GM12878 (cell line): ENCODE results near the gene PSMB8. TPM values are rescaled to one million over a fixed set of nuclear protein-coding genes. Genes with fewer than 3 reads are reported as not detected.

ENCODE experiments used
- ATAC-seq: fragments of 200-7000 bp; cut with Tn5 transposase; 3 replicates; pipeline ENCODE4 v1.9.1; 2020; ENCODE audit warnings: mild to moderate bottlenecking, moderate library complexity
- BruUV-seq: library from RNA; stranded (reverse); fragments of 400-500 nt; replicated peaks from 2 replicates; lab custom pipeline; 2021; lab: Mats Ljungman, UMichigan
- CTCF ChIA-PET: fragments of 300-600 bp; sonication (Branson Sonifier 250); formaldehyde crosslinking; extraction: SDS; loops from one replicate; lab custom pipeline; 2021; ENCODE audit warnings: inconsistent platforms; lab: Yijun Ruan, JAX
- POLR2A ChIA-PET: fragments of 350-600 bp; formaldehyde crosslinking; extraction: SDS; loops from one replicate; lab custom pipeline; 2021; ENCODE audit warnings: inconsistent platforms; lab: Charles Lee
- RAD21 ChIA-PET: fragments of 300-600 bp; sonication (Branson Sonifier 250); formaldehyde crosslinking; loops from one replicate; lab custom pipeline; 2023; ENCODE audit warnings: antibody characterized with exemption; ENCODE audit not compliant: unreplicated experiment; lab: Charles Lee
- SMC1A ChIA-PET: fragments of 300-600 bp; sonication (Branson Sonifier 250); formaldehyde crosslinking; loops from one replicate; lab custom pipeline; 2023; ENCODE audit not compliant: unreplicated experiment, uncharacterized antibody; lab: Charles Lee
- DNase-seq: peaks from one replicate; pipeline ENCODE4 v3.0.0-alpha.2; 2011; ENCODE audit warnings: low read depth, low spot score
- FAIRE-seq: peaks from 3 replicates; lab custom pipeline; 2011; peaks lifted over from hg19 to GRCh38; lab: Jason Lieb, UNC
- H2AFZ ChIP-seq: 2 replicates; pipeline ENCODE4 v1.6.0; 2011; ENCODE audit warnings: low read depth, low read length, control low read depth; ENCODE audit not compliant: control insufficient read depth
- H3K27ac ChIP-seq: 2 replicates; pipeline ENCODE4 v1.5.1; 2011; ENCODE audit warnings: control low read depth; ENCODE audit not compliant: control insufficient read depth, insufficient read depth
- H3K27me3 ChIP-seq, 2 experiments: replicated peaks in 1 of 2; 2 replicates each; pipeline versions ENCODE4 v1.6.0 to v1.6.1; 2011; ENCODE audit warnings: low read length in 1 of 2; ENCODE audit not compliant: control insufficient read depth in 2 of 2, insufficient read depth in 2 of 2
- H3K36me3 ChIP-seq, 2 experiments: 2 replicates each; pipeline ENCODE4 v1.5.1; 2011; ENCODE audit warnings: low read length in 1 of 2; ENCODE audit not compliant: control insufficient read depth in 2 of 2, insufficient read depth in 2 of 2
- H3K4me1 ChIP-seq: 2 replicates; pipeline ENCODE4 v1.6.1; 2011; ENCODE audit warnings: mild to moderate bottlenecking, low read length, moderate library complexity, mixed read lengths; ENCODE audit not compliant: control insufficient read depth, insufficient read depth
- H3K4me2 ChIP-seq: 2 replicates; pipeline ENCODE4 v1.6.0; 2011; ENCODE audit warnings: control low read depth; ENCODE audit not compliant: control insufficient read depth, insufficient read depth
- H3K4me3 ChIP-seq: fragments of 200-600 bp; sonication (generic); 2 replicates; pipeline ENCODE4 v1.5.1; 2016
- H3K79me2 ChIP-seq: 2 replicates; pipeline ENCODE4 v1.6.0; 2011; ENCODE audit warnings: low read length; ENCODE audit not compliant: control insufficient read depth, insufficient read depth
- H3K9ac ChIP-seq: 2 replicates; pipeline ENCODE4 v1.8.0; 2011; ENCODE audit warnings: low read length, control low read depth, mixed read lengths; ENCODE audit not compliant: control insufficient read depth, insufficient read depth
- H3K9me3 ChIP-seq: replicated peaks from 3 replicates; pipeline ENCODE4 v1.5.1; 2011; ENCODE audit warnings: mild to moderate bottlenecking, low read length; ENCODE audit not compliant: control insufficient read depth, insufficient read depth
- H4K20me1 ChIP-seq: 2 replicates; pipeline ENCODE4 v1.6.0; 2011; ENCODE audit not compliant: control insufficient read depth, insufficient read depth
- ETV6 ChIP-seq, 2 experiments: fragments of 450-650 bp in 1 of 2; IDR thresholded peaks in 1 of 2; conservative IDR thresholded peaks in 1 of 2; 2 replicates each; pipeline ENCODE4 v1.6.1; 2014; ENCODE audit warnings: antibody characterized with exemption in 1 of 2, borderline replicate concordance in 1 of 2, low read depth in 1 of 2, mild to moderate bottlenecking in 1 of 2, moderate library complexity in 1 of 2
- WGBS: methylation state at CpG from one replicate; pipeline ENCODE4 v1.1.6; 2016; ENCODE audit warnings: low lambda C conversion rate; ENCODE audit not compliant: insufficient replicate concordance, insufficient coverage; ENCODE audit errors: missing lambda C conversion rate; 5-methylcytosine and 5-hydroxymethylcytosine counted together
- in situ Hi-C: fragments of 300-500 bp; cut with MboI; formaldehyde crosslinking; loops from 9 replicates; pipeline ENCODE4 v1.14.3; 2018; ENCODE audit warnings: mixed read lengths
- intact Hi-C: fragments of 100-400 bp; cut with micrococcal nuclease; formaldehyde crosslinking; loops from one replicate; pipeline ENCODE4 v1.14.2; 2022; ENCODE audit not compliant: unreplicated experiment
- polyA plus RNA-seq, 11 experiments: library from polyadenylated mRNA; depleted of rRNA in 4 of 11; unstranded in 6 of 11; stranded (reverse) in 5 of 11; fragments of >200 nt; fragmentation: Nextera tagmentation in 4 of 11; fragmentation: Illumina TruSeq in 1 of 11; extraction: Ambion mirVana in 4 of 11; extraction: Trizol in 1 of 11; gene quantifications; 1 replicate in 1 of 11; 2 replicates in 10 of 11; pipeline versions ENCODE4 v1.2.1 to v1.2.3, GENCODE V29; 2011 to 2016; ENCODE audit warnings: inconsistent platforms in 2 of 11, missing spikeins in 2 of 11, low read depth in 1 of 11
- total RNA-seq, 4 experiments: library from RNA; depleted of rRNA in 3 of 4; stranded (reverse); fragments of >200 nt in 3 of 4; fragmentation: Illumina TruSeq in 1 of 4; extraction: Trizol in 1 of 4; gene quantifications; 2 replicates each; pipeline versions ENCODE4 v1.2.1 to v1.2.3, GENCODE V29; 2013 to 2021
- TF ChIP-seq, protein P1 (sequence below): fragments of 450-650 bp; IDR thresholded peaks from 2 replicates; pipeline ENCODE4 v1.6.1; 2017; ENCODE audit warnings: mild to moderate bottlenecking
- TF ChIP-seq, protein P2 (sequence below), 3 experiments: IDR thresholded peaks in 2 of 3; conservative IDR thresholded peaks in 1 of 3; 2 replicates each; pipeline ENCODE4 v1.5.1; 2011; ENCODE audit warnings: low read depth in 3 of 3, low read length in 3 of 3, mild to moderate bottlenecking in 3 of 3, control low read depth in 2 of 3, moderate library complexity in 2 of 3, inconsistent platforms in 1 of 3, mixed read lengths in 1 of 3; ENCODE audit not compliant: control insufficient read depth in 2 of 3, insufficient read depth in 1 of 3; ENCODE audit errors: extremely low read depth in 1 of 3

PSMB8 gene
- total and polyA plus RNA-seq, 10 of the 15 experiments (the other 5 are each of a cell fraction or from before 2014, with no cell fraction given), result 304 to 557 (median 379) TPM

DNA sequence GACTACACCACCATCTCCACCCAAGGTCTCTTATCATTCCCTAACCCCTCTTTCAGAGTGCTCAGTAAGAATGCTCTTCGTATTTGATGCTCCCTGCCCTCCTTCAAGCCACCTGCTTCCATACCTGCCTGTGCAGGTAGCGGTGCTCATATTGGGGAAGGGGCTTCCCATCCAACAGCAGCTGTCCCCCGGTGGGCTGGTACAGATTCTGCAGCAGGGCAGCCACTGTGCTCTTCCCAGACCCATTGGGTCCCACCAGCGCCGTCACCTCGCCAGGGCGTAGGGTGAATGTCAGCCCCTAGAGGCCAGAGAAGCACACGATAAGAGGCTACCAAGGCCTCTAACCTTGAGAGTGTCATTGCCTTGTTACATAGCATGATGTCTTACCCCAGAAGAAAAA lies 3.9 kb upstream of the PSMB8 start:
- intact Hi-C loops, result no loop called here
- no peak overlapping the region for H3K27ac ChIP-seq
- no peaks in the 10 kb centered on the region for H3K27me3 ChIP-seq
- BruUV-seq, result no TSS peak
- DNase-seq, result no peak
- TF ChIP-seq ETV6 (conservative IDR thresholded peaks at IDR 0.05 in 1 of 2, IDR thresholded peaks at IDR 0.05 in 1 of 2; ENCODE audit: borderline replicate concordance in 1 of 2, low read depth in 1 of 2), result no peak
- TF ChIP-seq, protein P1, sequence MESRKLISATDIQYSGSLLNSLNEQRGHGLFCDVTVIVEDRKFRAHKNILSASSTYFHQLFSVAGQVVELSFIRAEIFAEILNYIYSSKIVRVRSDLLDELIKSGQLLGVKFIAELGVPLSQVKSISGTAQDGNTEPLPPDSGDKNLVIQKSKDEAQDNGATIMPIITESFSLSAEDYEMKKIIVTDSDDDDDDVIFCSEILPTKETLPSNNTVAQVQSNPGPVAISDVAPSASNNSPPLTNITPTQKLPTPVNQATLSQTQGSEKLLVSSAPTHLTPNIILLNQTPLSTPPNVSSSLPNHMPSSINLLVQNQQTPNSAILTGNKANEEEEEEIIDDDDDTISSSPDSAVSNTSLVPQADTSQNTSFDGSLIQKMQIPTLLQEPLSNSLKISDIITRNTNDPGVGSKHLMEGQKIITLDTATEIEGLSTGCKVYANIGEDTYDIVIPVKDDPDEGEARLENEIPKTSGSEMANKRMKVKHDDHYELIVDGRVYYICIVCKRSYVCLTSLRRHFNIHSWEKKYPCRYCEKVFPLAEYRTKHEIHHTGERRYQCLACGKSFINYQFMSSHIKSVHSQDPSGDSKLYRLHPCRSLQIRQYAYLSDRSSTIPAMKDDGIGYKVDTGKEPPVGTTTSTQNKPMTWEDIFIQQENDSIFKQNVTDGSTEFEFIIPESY, result peak; percentile 71; the same call in 1 of the 2 replicates
- TF ChIP-seq, protein P2, sequence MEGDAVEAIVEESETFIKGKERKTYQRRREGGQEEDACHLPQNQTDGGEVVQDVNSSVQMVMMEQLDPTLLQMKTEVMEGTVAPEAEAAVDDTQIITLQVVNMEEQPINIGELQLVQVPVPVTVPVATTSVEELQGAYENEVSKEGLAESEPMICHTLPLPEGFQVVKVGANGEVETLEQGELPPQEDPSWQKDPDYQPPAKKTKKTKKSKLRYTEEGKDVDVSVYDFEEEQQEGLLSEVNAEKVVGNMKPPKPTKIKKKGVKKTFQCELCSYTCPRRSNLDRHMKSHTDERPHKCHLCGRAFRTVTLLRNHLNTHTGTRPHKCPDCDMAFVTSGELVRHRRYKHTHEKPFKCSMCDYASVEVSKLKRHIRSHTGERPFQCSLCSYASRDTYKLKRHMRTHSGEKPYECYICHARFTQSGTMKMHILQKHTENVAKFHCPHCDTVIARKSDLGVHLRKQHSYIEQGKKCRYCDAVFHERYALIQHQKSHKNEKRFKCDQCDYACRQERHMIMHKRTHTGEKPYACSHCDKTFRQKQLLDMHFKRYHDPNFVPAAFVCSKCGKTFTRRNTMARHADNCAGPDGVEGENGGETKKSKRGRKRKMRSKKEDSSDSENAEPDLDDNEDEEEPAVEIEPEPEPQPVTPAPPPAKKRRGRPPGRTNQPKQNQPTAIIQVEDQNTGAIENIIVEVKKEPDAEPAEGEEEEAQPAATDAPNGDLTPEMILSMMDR (IDR thresholded peaks at IDR 0.05 in 2 of 3, conservative IDR thresholded peaks at IDR 0.05 in 1 of 3; ENCODE audit: control insufficient read depth in 2 of 3, extremely low read depth in 1 of 3, insufficient read depth in 1 of 3, low read depth in 3 of 3, low read length in 3 of 3), result 0 out of 6 replicates have a peak, but pooled peaks of 1 of the 3 experiments have one; percentile 18
- FAIRE-seq, result no peak
- no peak overlapping the region for H2AFZ ChIP-seq
- POLR2A ChIA-PET, result interaction anchor here (0.6 kb wide), 1 partner anchor 1039 kb away, joined by 3 read pairs; no protein-coding TSS in a partner anchor
- H3K4me2 ChIP-seq, result peak overlapping the region; percentile 99
- H3K79me2 ChIP-seq, result peaks cover 93% of the 10 kb centered on the region
- no peak overlapping the region for H3K9ac ChIP-seq
- no peaks in the 10 kb centered on the region; the same call in 1 of the 2 replicates for H4K20me1 ChIP-seq
- H3K4me1 ChIP-seq, result peaks cover 56% of the 10 kb centered on the region
- H3K9me3 ChIP-seq, result no peaks in the 10 kb centered on the region
- no peak for ATAC-seq
- CTCF ChIA-PET, result no interaction called here
- peaks cover 7 to 55% of the 10 kb centered on the region in 2 experiments for H3K36me3 ChIP-seq
- SMC1A ChIA-PET, result interaction anchor here (2.0 kb wide), 1 partner anchor 9 kb away, joined by 6 read pairs; the partner anchor contains the start of gene TAP2
- peak overlapping the region; percentile 26; the same call in 1 of the 2 replicates for H3K4me3 ChIP-seq
- 95% methylated on average over 8 of the region's 8 CpGs for whole genome bisulfite sequencing
- in situ Hi-C loops, result no loop called here
- RAD21 ChIA-PET, result no interaction called here
